Ishikawa (cell line): Measurements from ENCODE around the gene CALN1.

Experiments
- CEBPB ChIP-seq: IDR thresholded peaks from 2 replicates; pipeline ENCODE4 v1.6.1; 2012
- CREB1 ChIP-seq: IDR thresholded peaks from 2 replicates; pipeline ENCODE4 v1.6.1; 2012; ENCODE audit warnings: low read depth
- EGR1 ChIP-seq: IDR thresholded peaks from 2 replicates; pipeline ENCODE4 v1.6.1; 2012
- EP300 ChIP-seq: IDR thresholded peaks from 2 replicates; pipeline ENCODE4 v1.6.1; 2012; ENCODE audit warnings: borderline replicate concordance
- FOXM1 ChIP-seq: IDR thresholded peaks from 2 replicates; pipeline ENCODE4 v1.6.1; 2012; ENCODE audit warnings: low read depth, borderline replicate concordance
- NFIC ChIP-seq: IDR thresholded peaks from 2 replicates; pipeline ENCODE4 v1.6.1; 2012
- RAD21 ChIP-seq: IDR thresholded peaks from 2 replicates; pipeline ENCODE4 v1.6.1; 2012; ENCODE audit warnings: low read depth
- REST ChIP-seq: IDR thresholded peaks from 2 replicates; pipeline ENCODE4 v1.6.1; 2012; ENCODE audit warnings: low read depth, mild to moderate bottlenecking
- TAF1 ChIP-seq: IDR thresholded peaks from 2 replicates; pipeline ENCODE4 v1.6.1; 2012; ENCODE audit warnings: low read depth, mild to moderate bottlenecking
- TEAD4 ChIP-seq: IDR thresholded peaks from 2 replicates; pipeline ENCODE4 v1.6.1; 2012
- USF1 ChIP-seq: IDR thresholded peaks from 2 replicates; pipeline ENCODE4 v1.6.1; 2012
- YY1 ChIP-seq: IDR thresholded peaks from 2 replicates; pipeline ENCODE4 v1.6.1; 2012; ENCODE audit warnings: low read depth
- ZBTB7A ChIP-seq: IDR thresholded peaks from 2 replicates; pipeline ENCODE4 v1.6.1; 2012; ENCODE audit warnings: low read depth
- TF ChIP-seq, protein P1 (sequence below): IDR thresholded peaks from 2 replicates; pipeline ENCODE4 v1.6.1; 2012

DNA sequence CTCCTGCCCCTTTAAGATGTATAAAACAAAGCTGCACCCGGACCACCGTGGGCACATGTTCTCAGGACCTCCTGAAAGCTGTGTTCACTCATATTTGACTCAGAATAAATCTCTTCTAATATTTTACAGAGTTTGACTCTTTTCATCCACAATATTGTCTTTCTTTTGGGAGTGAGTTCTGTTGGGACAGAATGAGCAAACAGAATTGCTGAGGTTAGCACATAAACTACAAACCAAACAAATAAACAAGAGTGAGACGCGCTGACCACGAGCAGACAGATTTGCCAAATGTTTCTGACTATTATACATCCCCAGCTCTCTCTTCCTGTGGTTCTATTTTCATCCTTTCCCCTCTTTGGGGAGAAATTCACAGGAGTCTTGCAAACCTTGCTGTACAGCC is 526.7 kb downstream of the CALN1 start:
- TF ChIP-seq CEBPB (no peak), EP300 (no peak), YY1 (no peak), RAD21 (no peak), TAF1 (no peak), ZBTB7A (no peak), REST (no peak), USF1 (no peak), TEAD4 (no peak), CREB1 (no peak), NFIC (no peak), EGR1 (no peak), FOXM1 (no peak)
- TF ChIP-seq, protein P1, sequence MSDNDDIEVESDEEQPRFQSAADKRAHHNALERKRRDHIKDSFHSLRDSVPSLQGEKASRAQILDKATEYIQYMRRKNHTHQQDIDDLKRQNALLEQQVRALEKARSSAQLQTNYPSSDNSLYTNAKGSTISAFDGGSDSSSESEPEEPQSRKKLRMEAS, result no peak
